Neural progenitor cell (in vitro differentiated cells): Measurements from ENCODE around the gene PLK1.

ENCODE experiments used
- EZH2 ChIP-seq: fragments of 200-600 bp; sonication (generic); IDR thresholded peaks from 2 replicates; pipeline ENCODE4 v1.6.1; 2017; ENCODE audit warnings: antibody characterized with exemption, mild to moderate bottlenecking, moderate library complexity
- EZH2phosphoT487 ChIP-seq: fragments of 200-600 bp; sonication (generic); IDR thresholded peaks from 2 replicates; pipeline ENCODE4 v1.6.1; 2017; ENCODE audit warnings: antibody characterized with exemption
- TF ChIP-seq, protein P1 (sequence below): fragments of 200-600 bp; sonication (generic); IDR thresholded peaks from 2 replicates; pipeline ENCODE4 v1.5.1; 2017; ENCODE audit warnings: antibody characterized with exemption, mild to moderate bottlenecking

DNA sequence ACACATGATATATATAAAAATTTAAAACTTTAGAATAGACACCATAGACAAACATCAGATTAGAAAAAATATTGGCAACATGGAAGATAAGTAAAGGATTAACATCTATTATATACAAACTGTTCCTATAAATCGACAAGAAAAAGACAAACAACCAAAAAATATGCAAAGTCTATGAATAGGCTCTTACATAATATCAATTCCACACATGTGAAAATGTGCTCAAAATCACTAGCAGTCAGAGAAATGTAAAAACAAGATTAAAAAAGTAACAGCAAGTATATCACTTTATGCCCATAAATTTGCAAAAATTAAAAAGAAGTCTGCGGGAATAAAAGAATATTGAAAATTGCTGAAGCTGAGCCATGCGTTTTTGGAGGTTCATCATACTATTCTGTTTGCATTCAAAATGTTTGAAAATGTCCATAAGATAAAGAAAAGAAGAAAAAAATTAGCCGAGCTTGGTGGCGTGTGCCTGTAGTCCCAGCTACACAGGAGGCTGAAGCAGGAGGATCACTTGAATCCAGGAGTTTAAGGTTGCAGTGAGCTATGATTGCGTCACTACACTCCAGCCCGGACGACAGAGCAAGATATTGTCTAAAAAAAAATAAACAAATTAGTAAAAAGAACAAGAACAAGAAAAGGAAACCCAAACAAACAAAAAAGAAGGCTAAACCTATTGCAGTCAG, 45.6 kb downstream of the PLK1 start:
- TF ChIP-seq, protein P1, sequence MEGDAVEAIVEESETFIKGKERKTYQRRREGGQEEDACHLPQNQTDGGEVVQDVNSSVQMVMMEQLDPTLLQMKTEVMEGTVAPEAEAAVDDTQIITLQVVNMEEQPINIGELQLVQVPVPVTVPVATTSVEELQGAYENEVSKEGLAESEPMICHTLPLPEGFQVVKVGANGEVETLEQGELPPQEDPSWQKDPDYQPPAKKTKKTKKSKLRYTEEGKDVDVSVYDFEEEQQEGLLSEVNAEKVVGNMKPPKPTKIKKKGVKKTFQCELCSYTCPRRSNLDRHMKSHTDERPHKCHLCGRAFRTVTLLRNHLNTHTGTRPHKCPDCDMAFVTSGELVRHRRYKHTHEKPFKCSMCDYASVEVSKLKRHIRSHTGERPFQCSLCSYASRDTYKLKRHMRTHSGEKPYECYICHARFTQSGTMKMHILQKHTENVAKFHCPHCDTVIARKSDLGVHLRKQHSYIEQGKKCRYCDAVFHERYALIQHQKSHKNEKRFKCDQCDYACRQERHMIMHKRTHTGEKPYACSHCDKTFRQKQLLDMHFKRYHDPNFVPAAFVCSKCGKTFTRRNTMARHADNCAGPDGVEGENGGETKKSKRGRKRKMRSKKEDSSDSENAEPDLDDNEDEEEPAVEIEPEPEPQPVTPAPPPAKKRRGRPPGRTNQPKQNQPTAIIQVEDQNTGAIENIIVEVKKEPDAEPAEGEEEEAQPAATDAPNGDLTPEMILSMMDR: no peak
- TF ChIP-seq EZH2 (no peak), EZH2phosphoT487 (no peak)
